Vagina (tissue), 2 donors: ENCODE measurements around the gene FDPS. TPM values are rescaled to one million over a fixed set of nuclear protein-coding genes. Genes with fewer than 3 reads are reported as not detected.

Experiments
- DNase-seq, 2 donors: peaks; one replicate each; pipeline ENCODE4 v3.0.0-alpha.2; 2017; ENCODE audit errors: extremely low spot score in 2 of 2
- H3K27ac ChIP-seq: fragments of 200-600 bp; sonication (generic); one replicate; pipeline ENCODE4 v1.5.1; 2019
- H3K27me3 ChIP-seq: fragments of 200-600 bp; sonication (generic); one replicate; pipeline ENCODE4 v1.5.1; 2019
- H3K36me3 ChIP-seq, 2 donors: fragments of 200-600 bp; sonication (generic); one replicate each; pipeline ENCODE4 v1.5.1; 2017 to 2019
- H3K4me1 ChIP-seq: fragments of 200-600 bp; sonication (generic); one replicate; pipeline ENCODE4 v1.5.1; 2019
- H3K4me3 ChIP-seq, 2 donors: fragments of 200-600 bp; sonication (generic); 1 replicate in 1 of 2; 2 replicates in 1 of 2; pipeline ENCODE4 v1.5.1; 2016 to 2019
- H3K9me3 ChIP-seq: fragments of 200-600 bp; sonication (generic); one replicate; pipeline ENCODE4 v1.5.1; 2019
- POLR2A ChIP-seq, 2 donors: fragments of 450-650 bp; IDR thresholded peaks; one replicate each; pipeline ENCODE4 v1.6.1; 2017; ENCODE audit warnings: antibody characterized with exemption in 2 of 2, mild to moderate bottlenecking in 2 of 2, moderate library complexity in 2 of 2
- POLR2AphosphoS5 ChIP-seq, 2 donors: sonication (generic); formaldehyde crosslinking; IDR thresholded peaks; one replicate each; pipeline ENCODE4 v1.9.0; 2017; ENCODE audit warnings: antibody characterized with exemption in 2 of 2, mild to moderate bottlenecking in 2 of 2, low read depth in 1 of 2; ENCODE audit not compliant: insufficient read depth in 1 of 2
- intact Hi-C: fragments of 100-400 bp; cut with DNase I; formaldehyde crosslinking; loops from one replicate; pipeline ENCODE4 v1.15.1; 2023
- total RNA-seq: library from RNA; depleted of rRNA; stranded (reverse); fragments of >200 nt; gene quantifications from one replicate; pipeline ENCODE4 v1.2.3, GENCODE V29; 2016
- TF ChIP-seq, protein P1 (sequence below), 3 experiments: fragments of 450-650 bp in 2 of 3; fragments of 200-600 bp in 1 of 3; sonication (generic) in 1 of 3; IDR thresholded peaks; one replicate each; pipeline ENCODE4 v1.5.1; 2017 to 2019; ENCODE audit warnings: antibody characterized with exemption in 3 of 3, mild to moderate bottlenecking in 2 of 3, moderate library complexity in 2 of 3

FDPS gene
- total RNA-seq, 1 donor from 2014 or later, result 71.0 TPM

DNA sequence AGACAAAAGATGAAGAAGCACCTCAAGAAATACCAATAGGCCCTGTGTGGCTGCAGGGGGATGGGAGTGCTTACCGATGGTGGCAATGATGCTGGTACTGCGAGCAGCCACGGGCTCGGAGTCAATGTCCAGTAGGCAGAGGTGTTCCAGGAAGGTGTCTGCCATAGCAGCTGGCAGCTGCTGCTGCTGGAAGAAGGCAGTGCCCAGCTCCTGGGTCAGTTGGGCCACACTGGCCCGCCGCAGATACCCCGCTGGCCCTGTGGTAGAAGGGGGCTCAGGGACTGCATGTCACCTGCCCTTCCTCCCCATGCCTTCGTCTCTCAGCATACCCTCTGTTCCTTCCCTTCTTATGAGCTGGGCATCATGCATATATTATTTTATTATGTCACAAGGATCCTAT, 8.6 kb upstream of the FDPS start:
- no peaks in the 10 kb centered on the region for H3K36me3 ChIP-seq
- TF ChIP-seq POLR2A (IDR thresholded peaks at IDR 0.05), result no peak
- no peak for TF ChIP-seq POLR2AphosphoS5 (IDR thresholded peaks at IDR 0.05; ENCODE audit: insufficient read depth in 1 of 2, low read depth in 1 of 2)
- TF ChIP-seq, protein P1, sequence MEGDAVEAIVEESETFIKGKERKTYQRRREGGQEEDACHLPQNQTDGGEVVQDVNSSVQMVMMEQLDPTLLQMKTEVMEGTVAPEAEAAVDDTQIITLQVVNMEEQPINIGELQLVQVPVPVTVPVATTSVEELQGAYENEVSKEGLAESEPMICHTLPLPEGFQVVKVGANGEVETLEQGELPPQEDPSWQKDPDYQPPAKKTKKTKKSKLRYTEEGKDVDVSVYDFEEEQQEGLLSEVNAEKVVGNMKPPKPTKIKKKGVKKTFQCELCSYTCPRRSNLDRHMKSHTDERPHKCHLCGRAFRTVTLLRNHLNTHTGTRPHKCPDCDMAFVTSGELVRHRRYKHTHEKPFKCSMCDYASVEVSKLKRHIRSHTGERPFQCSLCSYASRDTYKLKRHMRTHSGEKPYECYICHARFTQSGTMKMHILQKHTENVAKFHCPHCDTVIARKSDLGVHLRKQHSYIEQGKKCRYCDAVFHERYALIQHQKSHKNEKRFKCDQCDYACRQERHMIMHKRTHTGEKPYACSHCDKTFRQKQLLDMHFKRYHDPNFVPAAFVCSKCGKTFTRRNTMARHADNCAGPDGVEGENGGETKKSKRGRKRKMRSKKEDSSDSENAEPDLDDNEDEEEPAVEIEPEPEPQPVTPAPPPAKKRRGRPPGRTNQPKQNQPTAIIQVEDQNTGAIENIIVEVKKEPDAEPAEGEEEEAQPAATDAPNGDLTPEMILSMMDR (IDR thresholded peaks at IDR 0.05), result no peak
- no peaks in the 10 kb centered on the region for H3K27me3 ChIP-seq

DNA sequence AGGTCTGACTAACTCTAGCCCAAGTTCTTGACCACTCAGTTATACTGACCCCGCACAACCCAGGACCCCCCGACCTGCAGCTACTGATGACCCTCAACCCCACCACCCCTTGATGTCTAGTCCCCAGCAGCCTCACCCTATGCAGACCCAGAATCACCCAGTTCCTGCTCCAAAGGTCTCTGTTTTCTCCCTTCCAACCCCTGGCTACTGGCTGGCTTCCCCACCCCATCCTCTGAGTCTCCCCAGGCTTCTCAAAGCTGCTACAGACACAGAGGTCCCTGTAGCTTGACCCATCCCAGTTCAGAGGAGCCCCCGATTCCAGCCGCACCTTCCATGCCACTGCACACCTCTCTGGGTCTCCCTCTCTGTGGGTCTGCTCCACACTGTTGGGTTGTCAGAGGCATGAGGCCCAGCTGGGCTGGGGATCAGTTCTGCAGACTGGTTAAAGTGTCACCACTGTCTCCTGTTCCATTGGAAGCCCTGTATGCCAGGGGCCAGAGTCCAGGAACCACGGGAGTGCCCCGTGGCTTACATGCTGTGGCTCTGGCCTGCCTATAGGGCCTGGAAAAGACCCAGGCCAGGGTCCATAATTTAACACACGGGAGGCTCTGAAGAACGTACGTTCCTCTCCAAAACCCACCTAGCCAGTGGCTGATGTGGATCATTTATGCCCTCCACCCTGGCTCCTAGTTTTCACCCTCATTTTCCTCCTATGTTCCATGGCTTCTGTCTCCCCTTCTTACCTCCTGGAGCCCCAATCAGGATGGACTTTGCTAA, 7.9 kb upstream of the FDPS start:
- Histone ChIP-seq H3K9me3 (no peaks in the 10 kb centered on the region), H3K4me1 (peaks cover 3% of the 10 kb centered on the region), H3K27ac (no peak overlapping the region), H3K36me3 (no peaks in the 10 kb centered on the region), H3K27me3 (no peaks in the 10 kb centered on the region), H3K4me3 (no peak overlapping the region)
- intact Hi-C loops, result no loop called here
- peak in 1 of 2 donors; percentile 55 for DNase-seq
- TF ChIP-seq, protein P1 (IDR thresholded peaks at IDR 0.05), result no peak
- TF ChIP-seq POLR2AphosphoS5 (IDR thresholded peaks at IDR 0.05; ENCODE audit: insufficient read depth in 1 of 2, low read depth in 1 of 2) (no peak), POLR2A (IDR thresholded peaks at IDR 0.05) (no peak)

More for the DNA sequence above, 8.6 kb upstream of the FDPS start:
- intact Hi-C loops, result no loop called here
- Histone ChIP-seq H3K4me3 (no peak overlapping the region), H3K9me3 (no peaks in the 10 kb centered on the region), H3K4me1 (peaks cover 10% of the 10 kb centered on the region), H3K27ac (no peak overlapping the region)
- DNase-seq, result no peak

DNA sequence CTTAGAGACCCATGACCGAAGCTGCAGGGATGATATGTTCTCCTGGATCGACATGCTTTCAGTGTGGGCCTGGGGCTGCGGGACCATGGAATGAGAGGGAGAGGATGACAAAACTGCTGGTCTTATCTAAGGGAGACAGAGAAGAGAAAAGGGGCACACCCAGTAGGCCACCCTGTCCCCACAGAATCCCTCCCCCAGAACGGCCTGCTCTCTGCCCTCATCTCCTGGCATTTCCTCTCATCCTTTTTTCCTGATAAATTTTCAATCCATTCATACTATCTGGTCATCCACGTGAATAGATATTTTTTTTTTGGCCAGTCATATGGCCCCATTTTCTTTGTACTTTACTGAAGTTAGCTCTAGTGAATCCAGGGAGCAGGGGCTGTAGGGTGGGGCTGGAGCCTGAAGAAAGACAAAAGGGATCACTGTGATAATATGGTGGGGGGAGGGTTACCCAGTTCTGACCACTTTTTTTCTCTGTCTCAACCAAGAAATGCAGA, 7.3 kb upstream of the FDPS start, which contains the start of gene PKLR:
TSS of gene PKLR (minus strand) at position 97 of the 500 bp plus-strand sequence. CDS start at position 54, 43 bp downstream.
- Histone ChIP-seq H3K9me3 (no peaks in the 10 kb centered on the region), H3K4me1 (no peaks in the 10 kb centered on the region), H3K4me3 (no peak within 1 kb of the TSS), H3K27ac (no peak within 1 kb of the TSS), H3K36me3 (no peaks in the 10 kb centered on the region), H3K27me3 (no peaks in the 10 kb centered on the region)
- DNase-seq, result no peak
- TF ChIP-seq POLR2AphosphoS5 (IDR thresholded peaks at IDR 0.05; ENCODE audit: insufficient read depth in 1 of 2, low read depth in 1 of 2) (no peak), POLR2A (IDR thresholded peaks at IDR 0.05) (no peak)
- TF ChIP-seq, protein P1 (IDR thresholded peaks at IDR 0.05), result no peak
- intact Hi-C loops, result no loop called here

DNA sequence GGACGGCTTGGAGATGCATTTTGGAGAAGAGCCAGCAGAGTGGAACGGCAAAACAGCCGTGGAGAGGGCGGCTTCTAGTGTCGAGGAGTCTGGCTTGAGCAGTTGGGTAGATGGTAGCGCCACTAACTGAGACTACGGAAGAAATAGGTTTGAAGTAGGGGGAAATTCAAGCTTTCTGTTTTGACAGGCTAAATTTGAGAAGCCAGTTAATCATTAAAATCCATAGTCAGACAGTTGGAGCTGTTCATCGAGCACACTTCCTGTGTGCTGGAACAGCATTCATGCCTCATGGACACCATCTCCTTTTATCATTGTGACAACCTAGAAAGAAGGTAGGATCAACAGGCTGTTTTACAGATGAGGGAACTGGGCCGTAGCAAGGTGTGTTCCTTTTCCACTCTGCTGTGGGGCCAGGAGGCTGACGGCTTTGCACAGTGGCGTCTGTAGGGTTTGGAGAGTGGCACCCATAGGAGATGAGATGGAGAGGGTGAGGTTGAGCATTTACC, 4.1 kb upstream of the FDPS start:
- Histone ChIP-seq H3K36me3 (no peaks in the 10 kb centered on the region), H3K4me1 (peaks cover 13% of the 10 kb centered on the region), H3K9me3 (no peaks in the 10 kb centered on the region), H3K27me3 (no peaks in the 10 kb centered on the region), H3K4me3 (no peak overlapping the region), H3K27ac (no peak overlapping the region)
- intact Hi-C loops, result no loop called here
- DNase-seq, result no peak
- TF ChIP-seq, protein P1 (IDR thresholded peaks at IDR 0.05), result no peak
- TF ChIP-seq POLR2A (IDR thresholded peaks at IDR 0.05) (no peak), POLR2AphosphoS5 (IDR thresholded peaks at IDR 0.05; ENCODE audit: insufficient read depth in 1 of 2, low read depth in 1 of 2) (no peak)
